GM19043 (cell line): ENCODE measurements around the gene TMEM247.

Experiments used
- ATAC-seq: cut with Tn5 transposase; IDR thresholded peaks from one replicate; pipeline ENCODE4 v1.9.1; 2021; ENCODE audit warnings: low read depth; ENCODE audit not compliant: unreplicated experiment

The TMEM247 gene

GRCh38 chr2:46479265-46479664, at the start of gene TMEM247:
Gene TMEM247, plus strand, starts transcription at chr2:46479565.
- ATAC-seq: no peak

- no peak for ATAC-seq
These were observed 49.0 kb upstream of the TMEM247 start for GRCh38 chr2:46430413-46430812.

GRCh38 chr2:46430992-46431391, 48.4 kb upstream of the TMEM247 start:
- no peak for ATAC-seq

GRCh38 chr2:46431481-46432235, 47.7 kb upstream of the TMEM247 start:
- no peak for ATAC-seq

GRCh38 chr2:46434851-46435273, 44.5 kb upstream of the TMEM247 start:
- no peak for ATAC-seq

GRCh38 chr2:46435353-46435752, 44.0 kb upstream of the TMEM247 start:
- ATAC-seq: no peak

GRCh38 chr2:46435796-46436360, 43.5 kb upstream of the TMEM247 start:
- no peak for ATAC-seq

- ATAC-seq: no peak
These were observed 42.6 kb upstream of the TMEM247 start for GRCh38 chr2:46436800-46437199.

GRCh38 chr2:46438102-46438501, 41.3 kb upstream of the TMEM247 start:
- no peak for ATAC-seq

GRCh38 chr2:46438794-46439193, 40.6 kb upstream of the TMEM247 start:
- no peak for ATAC-seq

GRCh38 chr2:46439582-46439981, 39.8 kb upstream of the TMEM247 start:
- ATAC-seq: no peak

- no peak for ATAC-seq
These were observed 37.3 kb upstream of the TMEM247 start for GRCh38 chr2:46441838-46442712.

- ATAC-seq: no peak
These were observed 34.6 kb upstream of the TMEM247 start for GRCh38 chr2:46444732-46445131.

- ATAC-seq: no peak
These were observed 33.8 kb upstream of the TMEM247 start for GRCh38 chr2:46445556-46445955.

- ATAC-seq: no peak
These were observed 32.3 kb upstream of the TMEM247 start for GRCh38 chr2:46446871-46447568.

GRCh38 chr2:46447649-46448048, 31.7 kb upstream of the TMEM247 start:
- ATAC-seq: no peak

- no peak for ATAC-seq
These were observed 31.3 kb upstream of the TMEM247 start for GRCh38 chr2:46448111-46448510.

- ATAC-seq: no peak
These were observed 30.7 kb upstream of the TMEM247 start for GRCh38 chr2:46448641-46449040.

- ATAC-seq: no peak
These were observed 29.7 kb upstream of the TMEM247 start for GRCh38 chr2:46449700-46450099.

GRCh38 chr2:46451131-46451711, 28.1 kb upstream of the TMEM247 start:
- ATAC-seq: no peak
